Measurements from ENCODE around the gene COL4A4.

The COL4A4 gene

GRCh38 chr2:226983895-226984749, 179.9 kb downstream of the COL4A4 start:
- no peak overlapping the region for H3K27ac ChIP-seq
- no peak for TF ChIP-seq CTCF (IDR thresholded peaks at IDR 0.05)
- TF ChIP-seq ZFX (IDR thresholded peaks at IDR 0.05; ENCODE audit: borderline replicate concordance), result no peak

- no peak overlapping the region for H3K27ac ChIP-seq
- TF ChIP-seq CTCF (IDR thresholded peaks at IDR 0.05) (no peak), ZFX (IDR thresholded peaks at IDR 0.05; ENCODE audit: borderline replicate concordance) (no peak)
These were observed 182.1 kb downstream of the COL4A4 start for GRCh38 chr2:226981791-226982326.

- H3K27ac ChIP-seq, result no peak overlapping the region
- no peak for TF ChIP-seq CTCF (IDR thresholded peaks at IDR 0.05)
- TF ChIP-seq ZFX (IDR thresholded peaks at IDR 0.05; ENCODE audit: borderline replicate concordance), result no peak
These were observed 185.0 kb downstream of the COL4A4 start for GRCh38 chr2:226979004-226979403.

- TF ChIP-seq ZFX (IDR thresholded peaks at IDR 0.05; ENCODE audit: borderline replicate concordance), result no peak
- TF ChIP-seq CTCF (IDR thresholded peaks at IDR 0.05), result no peak
- no peak overlapping the region for H3K27ac ChIP-seq
These were observed 185.7 kb downstream of the COL4A4 start for GRCh38 chr2:226978300-226978699.

GRCh38 chr2:226977775-226978190, 186.2 kb downstream of the COL4A4 start:
- no peak overlapping the region for H3K27ac ChIP-seq
- TF ChIP-seq CTCF (IDR thresholded peaks at IDR 0.05) (no peak), ZFX (IDR thresholded peaks at IDR 0.05; ENCODE audit: borderline replicate concordance) (no peak)

GRCh38 chr2:226973816-226974215, 190.2 kb downstream of the COL4A4 start:
- no peak overlapping the region for H3K27ac ChIP-seq
- TF ChIP-seq ZFX (IDR thresholded peaks at IDR 0.05; ENCODE audit: borderline replicate concordance) (no peak), CTCF (IDR thresholded peaks at IDR 0.05) (no peak)

GRCh38 chr2:226971770-226972169, 192.2 kb downstream of the COL4A4 start:
- no peak overlapping the region for H3K27ac ChIP-seq
- TF ChIP-seq CTCF (IDR thresholded peaks at IDR 0.05) (no peak), ZFX (IDR thresholded peaks at IDR 0.05; ENCODE audit: borderline replicate concordance) (no peak)
